Adrenal gland (tissue), 12 donors: ENCODE measurements around the gene EIF3J. TPM values are rescaled to one million over a fixed set of nuclear protein-coding genes. Genes with fewer than 3 reads are reported as not detected.

Experiments
- DNase-seq, 7 donors: peaks; one replicate each; pipeline ENCODE4 v3.0.0-alpha.2; 2019 to 2020
- H3K27ac ChIP-seq, 5 donors: fragments of 200-600 bp; sonication (generic) in 4 of 5; 1 replicate in 3 of 5; 2 replicates in 2 of 5; pipeline versions ENCODE4 v1.5.1 to v1.8.0; 2016 to 2020; ENCODE audit warnings: mild to moderate bottlenecking in 1 of 5
- H3K27me3 ChIP-seq: fragments of 200-600 bp; 2 replicates; pipeline ENCODE4 v1.8.0; 2021
- H3K36me3 ChIP-seq, 2 donors: fragments of 200-600 bp; replicated peaks in 1 of 2; 1 replicate in 1 of 2; 2 replicates in 1 of 2; pipeline versions ENCODE4 v1.5.1 to v1.8.0; 2018 to 2022
- H3K4me1 ChIP-seq, 2 donors: fragments of 200-600 bp; replicated peaks in 1 of 2; 1 replicate in 1 of 2; 2 replicates in 1 of 2; pipeline versions ENCODE4 v1.5.1 to v1.8.0; 2018 to 2021
- H3K4me3 ChIP-seq, 4 donors: fragments of 200-600 bp; sonication (generic) in 3 of 4; one replicate each; pipeline ENCODE4 v1.5.1; 2016 to 2018
- H3K9me3 ChIP-seq, 3 donors: fragments of 200-600 bp; sonication (generic) in 1 of 3; replicated peaks in 1 of 3; 1 replicate in 2 of 3; 2 replicates in 1 of 3; pipeline versions ENCODE4 v1.5.1 to v1.8.0; 2016 to 2021
- CTCF ChIP-seq, 6 experiments: fragments of 450-650 bp in 4 of 6; fragments of 200-600 bp in 2 of 6; sonication (generic) in 1 of 6; IDR thresholded peaks; 1 replicate in 5 of 6; 2 replicates in 1 of 6; pipeline versions ENCODE4 v1.5.1 to v1.8.0; 2016 to 2021; ENCODE audit warnings: antibody characterized with exemption in 6 of 6, mild to moderate bottlenecking in 2 of 6, moderate library complexity in 1 of 6
- POLR2A ChIP-seq, 2 donors: fragments of 450-650 bp; IDR thresholded peaks; one replicate each; pipeline ENCODE4 v1.6.1; 2017; ENCODE audit warnings: antibody characterized with exemption in 2 of 2, mild to moderate bottlenecking in 2 of 2, moderate library complexity in 1 of 2
- WGBS, 4 donors: extraction: QIAGEN DNeasy Blood & Tissue Kit in 2 of 4; methylation state at CpG; one replicate each; pipeline versions ENCODE4 v1.1.5 to v1.1.7; 2013 to 2017; 5-methylcytosine and 5-hydroxymethylcytosine counted together
- intact Hi-C, 2 donors: fragments of 100-400 bp; cut with DNase I; formaldehyde crosslinking; loops; one replicate each; pipeline versions ENCODE4 v1.14.1 to v1.15.0; 2022 to 2023
- polyA plus RNA-seq, 3 donors: library from polyadenylated mRNA; stranded (reverse); fragments of 200-250 nt in 2 of 3; fragments of 350-450 nt in 1 of 3; fragmentation: Illumina TruSeq in 1 of 3; extraction: RNeasy Lipid Tissue Mini Kit (QIAGEN cat#74804) in 1 of 3; gene quantifications; one replicate each; pipeline ENCODE4 v1.2.3, GENCODE V29; 2013 to 2014
- total RNA-seq, 9 donors: library from RNA; depleted of rRNA in 4 of 9; stranded (reverse); fragments of >200 nt in 4 of 9; fragments of 120-200 nt in 1 of 9; fragmentation: NEBNext Ultra II Directional in 1 of 9; extraction: Animal tissue kit (Norgen Biotek cat#: 25700) in 1 of 9; gene quantifications; one replicate each; pipeline versions ENCODE4 v1.1.0 to v1.2.4, GENCODE V29; 2013 to 2023
- donor health status: healthy with polysubstance abuse.
- donor health status: Bipolar disorder and iron deficiency.
- donor health status: DM: yes; HTN: yes; CAD: no.
- donor health status: DM: no; HTN: no; CAD: no.
- donor health status: DM: no; HTN: no; CAD: no.
- donor health status: DM: yes; HTN: yes; CAD: no.

Gene EIF3J
- total and polyA plus RNA-seq, 12 donors, result 21.4 to 178 (median 53.8) TPM

DNA sequence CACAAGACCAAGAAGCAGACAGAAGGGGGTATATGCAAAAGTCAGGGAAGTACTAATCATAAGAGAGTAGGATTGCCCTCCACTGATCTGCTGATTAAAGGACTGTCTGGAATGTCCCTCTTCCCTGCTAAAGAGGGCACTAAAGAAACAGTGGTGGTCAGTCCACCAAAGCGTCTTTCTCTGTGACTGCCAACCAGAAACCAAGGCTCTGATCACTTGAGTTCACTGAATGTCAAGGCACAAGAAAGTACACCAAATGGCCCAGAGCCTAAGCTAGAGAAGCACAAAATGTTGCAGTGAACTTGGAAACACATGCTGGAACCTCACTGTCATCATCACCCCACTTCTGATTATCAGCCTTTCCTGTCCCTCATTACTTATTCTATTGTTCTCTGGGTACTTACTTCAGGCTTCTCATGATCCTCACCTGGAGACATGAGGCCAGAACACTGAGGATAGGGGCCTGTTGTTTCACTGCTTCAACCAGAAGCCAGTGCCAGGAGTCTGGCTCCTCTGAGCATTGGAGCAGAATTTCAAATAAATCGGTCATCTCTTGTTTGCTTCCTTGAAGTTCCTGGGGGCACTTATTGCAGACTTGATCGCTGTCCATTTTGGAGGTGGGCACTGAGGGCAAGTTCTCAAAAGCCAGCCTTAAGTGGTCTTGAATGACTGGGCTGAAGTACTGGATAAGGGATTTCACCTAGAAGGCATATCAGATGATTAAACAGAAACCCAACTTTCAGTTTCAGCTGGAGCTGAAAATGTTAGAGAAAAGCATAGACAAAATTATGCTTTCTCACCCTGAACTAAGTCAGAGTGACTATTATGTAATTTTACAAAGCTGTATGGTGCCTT is 58.9 kb downstream of the EIF3J start:
- Histone ChIP-seq H3K36me3 (peaks cover 0 to 85% of the 10 kb centered on the region in 2 donors), H3K4me1 (peaks cover 5 to 8% of the 10 kb centered on the region in 2 donors), H3K9me3 (no peaks in the 10 kb centered on the region), H3K27ac (no peak overlapping the region), H3K4me3 (no peak overlapping the region), H3K27me3 (no peaks in the 10 kb centered on the region)
- no peak for DNase-seq
- TF ChIP-seq CTCF (IDR thresholded peaks at IDR 0.05), result no peak
- no peak for TF ChIP-seq POLR2A (IDR thresholded peaks at IDR 0.05)
- intact Hi-C loops, result no loop called here
- WGBS, 4 donors, result 97 to 100% (median 98%) methylated on average over 3 of the region's 3 CpGs

DNA sequence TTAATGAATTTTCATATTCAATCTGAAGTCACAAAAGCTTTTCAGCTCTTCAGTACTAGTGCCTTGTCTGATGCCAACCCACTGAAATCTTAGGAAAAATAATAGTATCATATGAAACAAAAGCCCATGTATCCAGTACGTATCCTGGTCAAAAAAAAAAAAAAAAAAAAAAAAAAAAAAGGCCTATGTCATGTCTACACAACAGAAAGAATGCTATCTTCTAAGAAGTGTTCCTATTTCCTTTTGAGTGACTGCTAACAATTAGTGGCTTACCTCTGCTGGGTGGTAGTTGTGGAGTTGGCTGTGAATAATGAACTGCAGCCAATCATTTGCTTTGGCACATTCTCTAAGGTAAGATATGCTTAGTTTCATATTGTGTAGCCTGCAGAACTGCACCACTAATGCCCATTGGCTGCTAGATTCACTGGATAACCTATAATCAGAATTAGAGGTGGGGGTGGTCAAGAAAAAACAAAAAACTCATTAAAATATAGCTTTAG is 59.6 kb downstream of the EIF3J start:
- H3K9me3 ChIP-seq, result no peaks in the 10 kb centered on the region
- no peak overlapping the region for H3K4me3 ChIP-seq
- 83 to 90% (median 88%) methylated on average over 1 of the region's 1 CpG for WGBS, 4 donors
- peaks cover 5 to 8% of the 10 kb centered on the region in 2 donors for H3K4me1 ChIP-seq
- no peak for TF ChIP-seq POLR2A (IDR thresholded peaks at IDR 0.05)
- no peak for TF ChIP-seq CTCF (IDR thresholded peaks at IDR 0.05)
- no peak for DNase-seq
- no peaks in the 10 kb centered on the region for H3K27me3 ChIP-seq
- H3K27ac ChIP-seq, result no peak overlapping the region
- intact Hi-C loops, result no loop called here
- H3K36me3 ChIP-seq, result peaks cover 0 to 85% of the 10 kb centered on the region in 2 donors

GRCh38 chr15:44598066-44598465 is 61.1 kb downstream of the EIF3J start:
- H3K4me3 ChIP-seq, result no peak overlapping the region
- H3K4me1 ChIP-seq, result peaks cover 5 to 8% of the 10 kb centered on the region in 2 donors
- H3K36me3 ChIP-seq, result peaks cover 0 to 73% of the 10 kb centered on the region in 2 donors
- TF ChIP-seq CTCF (IDR thresholded peaks at IDR 0.05) (no peak), POLR2A (IDR thresholded peaks at IDR 0.05) (no peak)
- no peaks in the 10 kb centered on the region for H3K9me3 ChIP-seq
- DNase-seq, result no peak
- WGBS, 4 donors, result 85 to 94% (median 88%) methylated on average over 1 of the region's 1 CpG
- peak overlapping the region in 1 of 5 donors; percentile 35 for H3K27ac ChIP-seq
- intact Hi-C loops, result no loop called here
- H3K27me3 ChIP-seq, result no peaks in the 10 kb centered on the region

DNA sequence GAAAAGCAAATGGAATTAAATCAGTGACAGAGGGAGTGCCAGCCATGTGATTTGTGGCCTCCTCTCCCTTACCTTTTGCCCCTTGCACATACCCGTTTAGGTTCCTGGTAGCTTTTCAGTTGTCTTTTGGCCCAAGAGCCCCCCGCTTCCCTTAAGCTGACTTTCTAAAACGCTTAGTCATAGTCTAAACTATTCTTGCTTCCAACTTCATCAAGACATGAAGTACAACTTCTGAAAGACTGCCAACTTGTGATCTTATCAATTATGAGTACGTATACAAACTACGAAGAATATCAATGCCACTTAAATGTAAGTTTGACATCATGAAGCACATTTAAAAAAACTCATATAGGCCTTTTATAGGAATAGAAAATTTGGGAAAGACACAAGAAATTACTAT is 61.9 kb downstream of the EIF3J start:
- Histone ChIP-seq H3K4me3 (no peak overlapping the region), H3K27me3 (no peaks in the 10 kb centered on the region), H3K36me3 (peaks cover 0 to 74% of the 10 kb centered on the region in 2 donors), H3K9me3 (no peaks in the 10 kb centered on the region), H3K4me1 (peaks cover 5 to 8% of the 10 kb centered on the region in 2 donors), H3K27ac (peak overlapping the region in 2 of 5 donors; percentile 14 to 35)
- TF ChIP-seq POLR2A (IDR thresholded peaks at IDR 0.05), result no peak
- TF ChIP-seq CTCF (IDR thresholded peaks at IDR 0.05), result no peak
- 34 to 47% (median 41%) methylated on average over 5 of the region's 5 CpGs for WGBS, 4 donors
- DNase-seq, result no peak
- intact Hi-C loops, result no loop called here
